Neural crest cell (in vitro differentiated cells): Measurements from ENCODE around the gene ZNF331. TPM values are rescaled to one million over a fixed set of nuclear protein-coding genes. Genes with fewer than 3 reads are reported as not detected.

Experiments
- DNase-seq: peaks from one replicate; pipeline ENCODE4 v3.0.0; 2021; ENCODE audit warnings: low read depth, mixed read lengths, low spot score
- H3K27ac Mint-ChIP-seq: one replicate; pipeline ENCODE4 v1.8.0; 2021; ENCODE audit warnings: mild to moderate bottlenecking, mixed read lengths; ENCODE audit not compliant: unreplicated experiment
- H3K27me3 Mint-ChIP-seq: 2 replicates; pipeline ENCODE4 v1.8.0; 2021; ENCODE audit warnings: low read depth, mild to moderate bottlenecking, mixed read lengths
- H3K36me3 Mint-ChIP-seq: 2 replicates; pipeline ENCODE4 v1.8.0; 2021; ENCODE audit warnings: low read depth, mild to moderate bottlenecking, mixed read lengths
- H3K4me1 Mint-ChIP-seq: 2 replicates; pipeline ENCODE4 v1.8.0; 2021; ENCODE audit warnings: mixed read lengths
- H3K4me3 Mint-ChIP-seq: one replicate; pipeline ENCODE4 v1.8.0; 2021; ENCODE audit warnings: mild to moderate bottlenecking, mixed read lengths
- H3K9me3 Mint-ChIP-seq: 2 replicates; pipeline ENCODE4 v1.8.0; 2021; ENCODE audit warnings: mixed read lengths
- total RNA-seq: library from RNA; stranded (reverse); gene quantifications from 2 replicates; pipeline ENCODE4 v1.2.1, GENCODE V29; 2021
- TF ChIP-seq, protein P1 (sequence below): fragments of 200-600 bp; sonication (generic); conservative IDR thresholded peaks from 2 replicates; pipeline ENCODE4 v1.5.0; 2021; ENCODE audit warnings: antibody characterized with exemption, mild to moderate bottlenecking

The ZNF331 gene
- total RNA-seq, 1 donor from 2014 or later = 36.6 TPM

DNA sequence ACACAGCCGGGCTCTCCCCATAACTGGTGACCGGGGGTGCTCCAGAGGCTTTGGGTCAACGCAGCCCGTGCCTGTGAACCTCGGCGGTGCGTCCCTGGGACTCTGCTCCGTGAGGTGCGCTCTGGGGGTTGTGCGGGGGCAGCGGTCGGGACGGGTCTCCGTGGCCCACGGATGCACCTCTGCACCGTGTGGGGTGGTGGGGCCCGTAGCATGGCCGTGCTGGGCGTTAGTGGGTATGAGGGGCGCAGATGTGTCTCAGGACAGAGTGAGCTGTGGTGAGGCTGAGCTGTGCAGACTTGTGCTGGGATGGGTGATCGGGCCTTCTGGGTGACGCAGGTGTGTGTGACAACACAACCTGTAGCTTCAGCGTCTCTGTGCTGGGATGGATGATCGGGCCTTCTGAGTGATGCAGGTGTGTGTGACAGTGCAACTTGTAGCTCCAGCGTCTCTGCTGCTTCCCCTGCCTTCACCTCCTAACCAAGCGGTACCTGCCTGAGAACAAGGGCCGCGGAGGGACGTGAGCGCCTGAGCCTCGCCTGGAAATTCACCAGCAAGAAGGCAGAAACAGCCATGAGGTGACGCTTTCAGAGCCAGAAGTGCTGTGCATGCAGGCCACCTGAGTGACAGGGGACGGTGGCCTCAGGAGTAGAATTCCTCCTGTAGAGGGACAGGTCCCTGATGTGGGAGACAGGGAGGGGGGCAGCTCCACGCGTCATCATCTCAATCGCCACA is 599 bp downstream of the ZNF331 start:
- DNase-seq = no peak
- H3K27me3 Mint-ChIP-seq = no peaks in the 10 kb centered on the region
- peaks cover 16% of the 10 kb centered on the region for H3K36me3 Mint-ChIP-seq
- peaks cover 13% of the 10 kb centered on the region for H3K4me1 Mint-ChIP-seq
- TF ChIP-seq, protein P1, sequence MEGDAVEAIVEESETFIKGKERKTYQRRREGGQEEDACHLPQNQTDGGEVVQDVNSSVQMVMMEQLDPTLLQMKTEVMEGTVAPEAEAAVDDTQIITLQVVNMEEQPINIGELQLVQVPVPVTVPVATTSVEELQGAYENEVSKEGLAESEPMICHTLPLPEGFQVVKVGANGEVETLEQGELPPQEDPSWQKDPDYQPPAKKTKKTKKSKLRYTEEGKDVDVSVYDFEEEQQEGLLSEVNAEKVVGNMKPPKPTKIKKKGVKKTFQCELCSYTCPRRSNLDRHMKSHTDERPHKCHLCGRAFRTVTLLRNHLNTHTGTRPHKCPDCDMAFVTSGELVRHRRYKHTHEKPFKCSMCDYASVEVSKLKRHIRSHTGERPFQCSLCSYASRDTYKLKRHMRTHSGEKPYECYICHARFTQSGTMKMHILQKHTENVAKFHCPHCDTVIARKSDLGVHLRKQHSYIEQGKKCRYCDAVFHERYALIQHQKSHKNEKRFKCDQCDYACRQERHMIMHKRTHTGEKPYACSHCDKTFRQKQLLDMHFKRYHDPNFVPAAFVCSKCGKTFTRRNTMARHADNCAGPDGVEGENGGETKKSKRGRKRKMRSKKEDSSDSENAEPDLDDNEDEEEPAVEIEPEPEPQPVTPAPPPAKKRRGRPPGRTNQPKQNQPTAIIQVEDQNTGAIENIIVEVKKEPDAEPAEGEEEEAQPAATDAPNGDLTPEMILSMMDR = no peak
- H3K4me3 Mint-ChIP-seq = peak overlapping the region; percentile 97
- peak overlapping the region; percentile 93 for H3K27ac Mint-ChIP-seq
- no peaks in the 10 kb centered on the region for H3K9me3 Mint-ChIP-seq

DNA sequence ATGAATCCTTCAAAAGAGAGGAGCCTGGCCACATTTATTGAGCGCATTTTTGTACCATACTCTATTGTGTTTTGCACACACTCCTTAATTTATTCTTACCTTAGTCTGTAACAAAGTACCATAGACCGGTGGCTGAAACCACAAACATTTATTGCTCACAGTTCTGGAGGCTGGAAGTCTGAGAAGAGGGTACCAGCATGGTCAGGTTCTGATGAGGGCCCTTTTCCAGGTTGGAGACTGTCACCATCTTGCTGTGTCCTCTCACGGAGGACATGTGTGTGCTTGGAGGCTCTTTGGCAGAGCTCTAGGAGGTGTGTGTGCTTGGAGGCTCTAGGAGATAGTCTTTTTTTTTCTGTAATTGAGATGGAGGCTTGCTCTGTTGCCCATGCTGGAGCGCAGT is 2.1 kb downstream of the ZNF331 start:
- no peak overlapping the region for H3K27ac Mint-ChIP-seq
- no peak overlapping the region for H3K4me3 Mint-ChIP-seq
- peaks cover 13% of the 10 kb centered on the region for H3K4me1 Mint-ChIP-seq
- DNase-seq = no peak
- no peaks in the 10 kb centered on the region for H3K27me3 Mint-ChIP-seq
- peaks cover 14% of the 10 kb centered on the region for H3K36me3 Mint-ChIP-seq
- TF ChIP-seq, protein P1 = no peak
- no peaks in the 10 kb centered on the region for H3K9me3 Mint-ChIP-seq

DNA sequence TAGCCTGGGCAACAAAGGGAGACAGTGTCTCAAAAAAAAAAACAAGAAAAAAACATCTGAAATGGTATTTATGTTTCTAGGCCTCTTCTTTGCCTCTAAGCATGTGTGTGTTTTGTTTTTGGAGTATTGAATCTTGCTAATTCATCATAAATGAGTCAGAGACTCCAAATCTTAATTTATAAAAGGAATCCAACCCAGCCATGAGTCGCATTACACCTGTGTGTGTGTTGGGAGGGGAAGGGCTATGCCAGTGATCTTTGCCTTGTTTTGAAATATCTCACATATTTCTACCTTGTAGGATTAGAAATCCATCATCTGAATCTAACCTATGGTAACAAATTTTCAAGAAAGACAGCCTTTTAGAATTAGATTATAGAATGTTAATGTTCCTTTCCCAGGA is 4.0 kb downstream of the ZNF331 start:
- Mint-ChIP-seq H3K27ac (no peak overlapping the region), H3K36me3 (peaks cover 10% of the 10 kb centered on the region), H3K4me1 (peaks cover 13% of the 10 kb centered on the region), H3K9me3 (no peaks in the 10 kb centered on the region), H3K4me3 (no peak overlapping the region), H3K27me3 (no peaks in the 10 kb centered on the region)
- DNase-seq = no peak
- TF ChIP-seq, protein P1 = no peak

DNA sequence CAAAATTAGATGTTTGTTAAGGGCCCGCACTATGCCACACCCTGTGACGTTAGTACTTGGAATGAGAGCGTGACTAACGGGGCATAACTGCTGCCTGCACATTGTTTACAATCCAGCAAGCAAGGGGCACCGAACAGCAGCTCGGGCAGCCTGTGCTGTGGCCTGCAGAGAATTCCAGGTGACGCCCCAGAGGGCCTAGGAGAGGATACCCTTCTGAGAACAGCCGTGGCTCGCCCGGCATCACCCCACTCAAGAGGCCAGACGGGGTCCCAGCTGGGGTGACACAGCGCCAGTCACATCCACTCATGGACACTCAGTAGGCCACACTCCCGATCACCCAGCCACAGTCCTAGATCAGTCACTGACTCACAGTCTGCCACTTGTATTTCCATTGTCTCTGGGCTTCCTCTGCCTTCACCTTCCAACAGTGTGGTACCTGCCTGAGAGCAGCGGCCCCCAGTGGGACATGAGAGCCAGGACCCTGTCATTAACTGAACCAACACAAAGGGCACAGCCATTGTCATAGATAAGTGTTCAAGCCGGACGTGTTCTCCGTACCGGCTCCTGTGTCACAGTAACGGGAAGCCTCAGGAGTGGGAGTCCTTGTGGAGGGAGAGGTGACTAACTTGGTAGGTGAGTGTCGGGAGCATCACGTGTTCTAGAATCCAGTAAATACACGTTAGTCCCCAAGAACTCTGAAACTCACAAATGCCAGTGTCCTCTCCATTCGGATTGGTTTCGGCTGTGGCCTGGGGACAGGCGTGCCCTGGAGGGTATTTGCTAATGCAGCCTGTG is 7.5 kb downstream of the ZNF331 start:
- H3K27me3 Mint-ChIP-seq = no peaks in the 10 kb centered on the region
- no peaks in the 10 kb centered on the region for H3K36me3 Mint-ChIP-seq
- TF ChIP-seq, protein P1 = no peak
- DNase-seq = no peak
- H3K27ac Mint-ChIP-seq = no peak overlapping the region
- no peaks in the 10 kb centered on the region for H3K9me3 Mint-ChIP-seq
- peaks cover 4% of the 10 kb centered on the region for H3K4me1 Mint-ChIP-seq
- no peak overlapping the region for H3K4me3 Mint-ChIP-seq

DNA sequence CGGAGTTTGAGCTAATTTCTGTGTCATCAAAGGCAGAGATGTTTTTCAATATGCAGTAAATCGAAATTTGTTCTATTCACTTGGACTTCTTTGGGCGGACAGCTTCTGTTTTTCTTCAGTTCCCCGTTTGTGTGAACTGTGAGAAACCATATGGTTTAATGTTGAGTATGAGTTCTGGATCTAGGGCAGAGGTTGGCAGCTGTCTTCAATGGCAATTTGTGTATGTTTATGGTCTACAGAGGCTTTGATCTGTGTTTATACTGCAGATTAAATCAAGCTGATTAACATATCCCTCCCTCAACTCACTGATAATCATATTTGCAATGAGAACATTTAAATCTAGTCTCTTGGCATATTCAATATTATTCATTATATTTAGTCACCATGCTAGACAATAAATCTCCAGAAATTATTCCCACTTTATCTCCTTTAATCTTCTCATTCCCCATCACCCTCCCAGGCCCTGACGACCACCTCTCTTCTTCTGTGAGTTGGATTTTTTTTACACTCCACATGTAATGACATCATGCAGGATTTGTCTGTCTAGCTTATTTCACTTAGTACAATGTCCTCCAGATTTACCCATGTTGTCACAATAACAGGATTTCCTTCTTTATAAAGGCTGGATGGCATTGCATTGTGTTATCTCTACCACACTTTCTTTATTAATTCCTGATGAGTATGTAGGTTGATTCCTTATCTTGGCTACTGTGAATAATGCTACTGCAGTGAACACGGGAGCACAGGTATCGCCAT is 9.0 kb downstream of the ZNF331 start:
- H3K27ac Mint-ChIP-seq = peak overlapping the region; percentile 68
- no peak overlapping the region for H3K4me3 Mint-ChIP-seq
- no peaks in the 10 kb centered on the region for H3K27me3 Mint-ChIP-seq
- no peak for DNase-seq
- TF ChIP-seq, protein P1 = no peak
- H3K36me3 Mint-ChIP-seq = peaks cover 2% of the 10 kb centered on the region
- H3K4me1 Mint-ChIP-seq = peaks cover 4% of the 10 kb centered on the region
- no peaks in the 10 kb centered on the region for H3K9me3 Mint-ChIP-seq
